ENCODE data around the gene FYCO1.

FYCO1 gene

DNA sequence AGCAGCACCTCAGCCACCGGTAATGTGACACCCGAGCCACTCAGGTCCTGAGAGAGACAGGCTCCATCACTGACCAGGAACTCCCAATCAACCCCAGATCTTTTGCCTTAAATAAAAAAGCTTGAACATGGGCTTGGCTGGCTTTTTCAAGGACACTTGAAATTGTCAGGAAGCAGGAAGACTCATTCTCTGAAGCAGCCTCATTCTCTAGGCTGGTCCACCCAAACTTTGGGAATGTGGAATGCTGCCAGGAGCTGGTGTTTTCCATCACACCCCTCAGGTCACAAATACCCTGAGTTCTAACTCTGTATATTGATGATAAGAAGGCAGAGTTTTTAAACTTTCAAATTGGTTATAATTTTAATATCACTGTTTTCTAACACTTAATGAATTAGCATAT is 35.3 kb downstream of the FYCO1 start:
- no peak for DNase-seq

DNA sequence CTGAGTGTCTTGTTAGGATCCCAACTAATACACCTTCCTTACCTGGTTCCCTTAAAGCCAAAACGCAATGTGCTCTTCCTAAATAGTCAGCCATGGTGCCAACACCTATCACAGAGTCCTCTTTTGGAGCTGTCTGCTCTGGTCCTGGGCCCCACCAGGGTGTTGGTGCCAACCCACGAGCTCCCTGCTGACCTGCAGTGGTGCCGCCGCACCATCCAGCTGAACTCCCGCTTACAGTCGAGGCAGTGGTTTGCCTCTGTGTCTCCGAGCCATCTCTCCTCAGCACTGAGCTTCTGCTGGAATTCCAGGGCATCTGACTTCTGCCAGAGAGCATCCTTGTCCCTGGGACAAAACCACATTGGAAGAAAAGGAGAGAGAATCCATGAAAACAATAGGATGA is 36.4 kb downstream of the FYCO1 start:
- no peak for DNase-seq

DNA sequence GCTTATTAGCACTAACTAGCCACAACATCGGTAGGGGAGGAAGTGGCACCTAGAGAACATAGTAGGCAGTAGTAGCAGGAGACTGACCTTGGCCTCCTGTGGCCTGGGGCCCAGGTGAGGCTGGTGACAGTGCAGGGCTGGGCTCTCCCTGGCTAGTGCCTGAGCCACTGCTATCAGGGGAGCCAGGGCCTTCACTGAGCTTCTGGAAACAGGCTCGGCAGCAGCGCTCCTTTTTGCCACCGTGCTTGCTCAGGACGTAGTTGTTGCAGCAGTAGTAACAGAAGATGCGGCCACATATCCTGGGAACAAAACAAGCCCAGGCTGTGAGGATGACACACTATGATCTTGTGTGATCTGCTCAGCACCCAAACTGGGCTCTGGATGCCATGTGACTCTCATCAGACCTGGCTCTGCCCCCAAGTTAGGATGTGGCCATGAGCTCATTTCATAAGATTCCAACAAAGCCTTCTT is 37.3 kb downstream of the FYCO1 start:
- DNase-seq: no peak

- DNase-seq: no peak
These were observed 38.0 kb downstream of the FYCO1 start for GRCh38 chr3:45957586-45957985.

DNA sequence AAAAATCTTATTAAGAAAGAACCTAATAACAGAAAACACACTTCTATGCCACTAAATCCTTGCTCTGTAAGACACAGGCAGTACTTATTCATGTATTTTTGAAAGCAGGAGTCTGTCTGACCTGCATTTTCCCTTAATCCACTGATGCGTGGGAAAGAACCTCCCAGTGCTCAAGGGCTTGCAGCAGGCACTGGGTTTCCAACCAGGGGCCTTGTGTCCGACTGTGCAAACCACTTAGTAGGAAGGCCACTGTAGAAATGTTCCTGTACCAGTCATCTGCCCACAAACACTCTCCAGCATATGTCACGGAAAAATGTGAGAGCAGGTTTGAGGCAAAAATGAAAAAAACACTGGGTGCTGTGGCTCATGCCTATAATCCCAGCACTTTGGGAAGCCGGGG is 39.9 kb downstream of the FYCO1 start:
- no peak for DNase-seq

GRCh38 chr3:45955017-45955647 is 40.5 kb downstream of the FYCO1 start:
- DNase-seq: no peak

DNA sequence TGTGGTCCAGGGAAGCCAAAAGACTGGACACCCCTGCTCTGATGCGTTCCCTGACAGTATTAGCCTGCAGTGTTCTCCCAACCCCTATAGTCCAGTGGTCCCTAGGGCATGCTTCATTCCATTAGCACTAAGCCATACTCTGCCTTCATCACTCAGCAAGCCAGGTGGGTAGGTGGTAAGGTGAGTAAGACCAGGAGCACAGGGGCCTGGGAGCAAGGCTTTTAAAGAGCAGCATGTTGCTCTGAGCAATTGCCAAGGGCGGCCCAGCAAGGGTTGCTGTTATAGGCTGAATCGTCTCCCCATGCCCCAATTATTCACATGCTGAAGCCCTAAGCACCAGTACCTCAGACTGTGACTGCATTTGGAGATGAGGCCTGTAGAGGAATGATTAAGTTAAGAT is 41.3 kb downstream of the FYCO1 start:
- DNase-seq: no peak

GRCh38 chr3:45953536-45953935 is 42.1 kb downstream of the FYCO1 start:
- no peak for DNase-seq

GRCh38 chr3:45952456-45952855 is 43.2 kb downstream of the FYCO1 start:
- DNase-seq: no peak

GRCh38 chr3:45951946-45952345 is 43.7 kb downstream of the FYCO1 start:
- DNase-seq: no peak

DNA sequence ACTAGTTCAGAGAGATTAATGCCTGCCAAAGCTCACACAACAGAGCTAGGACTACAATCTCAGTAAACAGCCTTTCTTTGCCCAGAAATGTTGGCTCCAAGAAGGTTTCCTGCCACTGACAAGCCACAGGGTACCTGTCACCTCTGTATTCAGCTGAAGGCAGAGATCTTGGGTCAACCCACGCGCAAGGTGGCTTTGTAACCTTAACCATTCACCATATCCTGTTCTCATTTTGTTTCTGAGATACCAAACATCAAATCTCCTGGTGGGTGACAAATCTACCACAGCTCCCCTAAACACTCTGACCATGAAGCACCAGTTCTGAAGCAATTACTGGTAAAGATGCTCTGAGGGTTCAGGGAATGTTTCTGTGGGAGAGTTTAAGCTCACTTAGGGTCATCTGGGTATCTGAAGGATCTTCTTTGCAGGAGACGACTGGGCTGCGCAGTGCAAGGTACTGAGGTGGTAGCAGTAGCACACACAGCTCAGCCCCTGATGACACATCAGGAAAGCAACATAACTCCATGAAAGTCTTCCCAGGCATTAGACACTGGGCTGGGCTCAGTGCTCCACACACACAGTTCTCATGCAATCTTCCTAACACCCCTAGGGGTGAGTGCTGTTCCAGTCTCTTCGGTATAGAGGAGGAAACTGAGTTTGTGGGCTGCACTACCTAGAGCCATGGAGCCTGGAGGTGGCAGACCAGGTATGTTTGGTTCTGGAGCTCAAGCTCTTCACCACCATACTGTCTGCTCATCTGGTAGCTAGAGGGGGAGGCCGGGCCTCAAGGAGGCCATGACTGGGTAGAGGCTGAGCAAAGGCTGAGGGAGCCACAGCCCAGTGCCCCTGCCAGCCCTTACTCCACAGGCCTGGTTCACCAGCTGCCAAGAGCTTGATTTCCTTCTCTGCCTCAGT is 44.7 kb downstream of the FYCO1 start:
- DNase-seq: no peak

GRCh38 chr3:45950131-45950530 is 45.5 kb downstream of the FYCO1 start:
- no peak for DNase-seq

GRCh38 chr3:45949432-45949831 is 46.2 kb downstream of the FYCO1 start:
- no peak for DNase-seq

GRCh38 chr3:45948881-45949280 is 46.7 kb downstream of the FYCO1 start:
- no peak for DNase-seq

DNA sequence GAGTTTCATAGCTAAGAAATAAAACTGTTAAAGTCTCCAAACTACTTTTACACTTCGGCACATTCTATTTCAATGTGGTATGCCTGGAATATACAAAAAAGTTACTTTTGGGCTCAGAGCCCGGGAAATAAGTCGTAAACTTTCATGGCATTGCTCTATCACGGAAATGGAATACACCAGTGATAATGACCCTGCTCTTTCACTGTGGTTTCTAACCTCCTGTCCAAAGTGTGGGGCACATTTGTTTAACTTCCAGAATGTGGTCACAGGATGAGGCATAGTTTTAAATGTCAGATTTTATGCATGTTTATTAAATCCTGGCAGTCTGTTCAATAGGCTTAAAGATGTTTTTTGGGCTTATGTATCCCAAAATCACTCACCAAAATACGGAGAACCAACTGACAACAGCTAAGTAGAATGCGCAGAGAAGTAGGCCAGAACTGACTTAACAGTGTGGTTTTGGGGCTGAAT is 47.3 kb downstream of the FYCO1 start:
- DNase-seq: no peak

GRCh38 chr3:45947361-45947760 is 48.3 kb downstream of the FYCO1 start:
- DNase-seq: no peak

GRCh38 chr3:45946875-45947274 is 48.7 kb downstream of the FYCO1 start:
- DNase-seq: no peak

DNA sequence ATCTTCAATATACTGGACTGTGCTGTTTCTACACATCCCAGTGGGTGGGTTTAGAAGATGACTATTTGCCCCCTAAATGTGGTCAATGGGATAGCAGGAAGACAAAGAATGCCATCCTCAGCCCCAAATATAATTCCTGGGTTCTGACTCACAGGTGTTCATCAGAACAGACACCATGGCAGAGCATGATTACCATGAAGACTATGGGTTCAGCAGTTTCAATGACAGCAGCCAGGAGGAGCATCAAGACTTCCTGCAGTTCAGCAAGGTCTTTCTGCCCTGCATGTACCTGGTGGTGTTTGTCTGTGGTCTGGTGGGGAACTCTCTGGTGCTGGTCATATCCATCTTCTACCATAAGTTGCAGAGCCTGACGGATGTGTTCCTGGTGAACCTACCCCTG is 49.3 kb downstream of the FYCO1 start:
- no peak for DNase-seq

DNA sequence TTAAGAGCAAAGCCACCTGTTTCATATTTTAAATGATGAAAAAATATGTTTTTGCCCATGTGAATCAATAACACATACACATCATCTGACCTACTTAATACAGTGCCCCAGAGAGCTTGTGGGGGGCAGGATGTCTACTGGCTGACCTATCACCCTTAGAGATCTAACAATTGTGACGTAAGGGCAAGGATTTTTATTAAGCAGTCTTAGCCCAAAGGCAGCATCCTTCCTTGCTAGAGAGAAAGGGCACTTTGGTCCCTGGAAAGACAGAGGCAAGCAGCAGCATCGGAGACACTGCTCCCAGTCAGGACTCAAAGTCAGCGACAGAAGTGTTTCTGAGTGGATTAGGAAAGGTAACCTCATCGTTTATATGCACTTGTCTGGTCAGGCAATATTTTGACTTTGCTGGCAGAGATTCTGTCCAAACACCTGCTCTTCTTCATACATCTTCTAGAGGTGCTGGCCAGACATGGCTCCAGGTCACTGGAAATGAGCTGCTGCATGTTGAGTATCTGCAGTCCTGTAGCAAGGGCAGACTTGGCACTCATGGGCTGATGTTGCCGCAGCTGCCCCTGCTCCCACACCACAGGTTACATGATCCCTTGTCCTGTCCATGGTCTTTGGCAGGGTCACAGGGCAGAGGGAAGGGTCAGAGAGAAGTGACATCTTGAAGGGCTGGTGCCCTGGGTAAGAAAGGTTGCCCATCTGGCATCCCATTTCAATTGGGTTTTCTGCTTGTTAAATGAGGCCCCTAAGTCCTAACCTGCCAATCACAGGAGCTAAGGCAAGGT is 50.6 kb downstream of the FYCO1 start:
- no peak for DNase-seq

DNA sequence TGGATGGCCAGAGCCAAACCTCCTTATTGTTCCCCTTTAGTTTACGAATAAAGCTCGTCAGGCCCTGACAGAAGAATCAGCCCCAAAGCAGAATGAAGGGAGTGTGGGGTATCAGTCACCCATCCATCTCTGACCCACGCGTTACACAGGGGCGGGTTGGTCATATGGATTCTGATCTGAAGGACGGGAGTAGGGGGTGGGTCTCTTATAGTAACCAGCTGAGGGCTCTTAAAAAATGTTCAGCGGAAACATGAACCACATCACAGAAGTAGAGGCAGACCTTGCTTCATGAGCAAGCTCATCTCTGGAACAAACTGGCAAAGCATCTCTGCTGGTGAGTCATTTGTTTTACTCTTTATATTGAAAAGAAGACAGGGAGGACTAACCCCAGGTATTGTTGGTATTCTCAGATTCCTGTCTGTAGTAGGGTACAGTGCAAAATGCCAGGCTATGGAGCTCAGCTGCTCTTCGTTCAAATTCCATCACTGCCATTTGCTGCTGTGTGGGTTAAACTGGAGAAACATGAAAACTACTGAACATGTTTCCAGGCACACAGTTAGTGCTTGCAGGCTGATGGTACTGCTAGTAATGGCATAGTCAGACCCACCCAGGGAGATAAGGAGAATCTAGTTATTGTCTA is 52.3 kb downstream of the FYCO1 start, which contains the start of gene CXCR6:
Gene CXCR6, plus strand, starts transcription at position 258 of the 640 bp plus-strand sequence. CDS start 3,018 bp downstream, outside the sequence.
- DNase-seq: no peak

- DNase-seq: peak; percentile 16 to 66
These were observed 53.4 kb downstream of the FYCO1 start for GRCh38 chr3:45942051-45942825.

Measured in NCI-H524 (cell line).